ENCODE measurements around the gene SPATA24. TPM values are rescaled to one million over a fixed set of nuclear protein-coding genes. Genes with fewer than 3 reads are reported as not detected.

The SPATA24 gene
- total RNA-seq, 1 experiment from 2014 or later = 6.5 TPM

DNA sequence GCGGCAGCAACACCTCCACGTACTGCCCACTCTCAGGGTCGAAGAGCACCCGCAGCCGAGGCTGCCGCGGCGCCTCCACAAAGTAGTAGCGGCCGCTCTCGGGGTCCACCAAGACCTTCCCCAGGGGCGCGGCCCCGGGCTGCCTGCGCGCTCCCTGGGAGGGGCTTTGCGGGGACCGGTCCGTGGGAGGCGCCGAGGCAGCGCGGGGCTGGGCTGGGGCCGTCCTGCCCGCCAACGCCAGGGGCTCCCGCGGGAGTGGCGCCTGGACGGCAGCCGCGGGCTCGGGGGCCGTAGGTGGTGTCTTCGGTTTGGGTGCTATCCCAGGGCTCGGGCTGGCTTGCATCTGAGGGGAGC lies 11.6 kb downstream of the SPATA24 start:
- CTCF ChIA-PET = no interaction called here
- intact Hi-C loops (cut with micrococcal nuclease; ENCODE audit: unreplicated experiment) = loop anchor here (5.0 kb wide), 1 partner anchor 50 kb away; the partner anchor contains the start of gene PAIP2
- H3K9me2 ChIP-seq (ENCODE audit: insufficient read depth) = no peaks in the 10 kb centered on the region
- H3K4me2 ChIP-seq = no peak overlapping the region
- BruUV-seq (replicated peaks) = no TSS peak
- H4K20me1 ChIP-seq (ENCODE audit: insufficient read depth) = no peaks in the 10 kb centered on the region
- no peak for DNase-seq
- H3K4me3 ChIP-seq = no peak overlapping the region; the same call in 1 of the 2 replicates
- H3F3A ChIP-seq (ENCODE audit: insufficient read depth, low read depth) = peaks cover 26% of the 10 kb centered on the region; the same call in 1 of the 2 replicates
- TF ChIP-seq EZH2 (IDR thresholded peaks at IDR 0.05; ENCODE audit: low read depth) = no peak
- TF ChIP-seq, protein P1, sequence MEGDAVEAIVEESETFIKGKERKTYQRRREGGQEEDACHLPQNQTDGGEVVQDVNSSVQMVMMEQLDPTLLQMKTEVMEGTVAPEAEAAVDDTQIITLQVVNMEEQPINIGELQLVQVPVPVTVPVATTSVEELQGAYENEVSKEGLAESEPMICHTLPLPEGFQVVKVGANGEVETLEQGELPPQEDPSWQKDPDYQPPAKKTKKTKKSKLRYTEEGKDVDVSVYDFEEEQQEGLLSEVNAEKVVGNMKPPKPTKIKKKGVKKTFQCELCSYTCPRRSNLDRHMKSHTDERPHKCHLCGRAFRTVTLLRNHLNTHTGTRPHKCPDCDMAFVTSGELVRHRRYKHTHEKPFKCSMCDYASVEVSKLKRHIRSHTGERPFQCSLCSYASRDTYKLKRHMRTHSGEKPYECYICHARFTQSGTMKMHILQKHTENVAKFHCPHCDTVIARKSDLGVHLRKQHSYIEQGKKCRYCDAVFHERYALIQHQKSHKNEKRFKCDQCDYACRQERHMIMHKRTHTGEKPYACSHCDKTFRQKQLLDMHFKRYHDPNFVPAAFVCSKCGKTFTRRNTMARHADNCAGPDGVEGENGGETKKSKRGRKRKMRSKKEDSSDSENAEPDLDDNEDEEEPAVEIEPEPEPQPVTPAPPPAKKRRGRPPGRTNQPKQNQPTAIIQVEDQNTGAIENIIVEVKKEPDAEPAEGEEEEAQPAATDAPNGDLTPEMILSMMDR (conservative IDR thresholded peaks at IDR 0.05) = no peak
- no peak overlapping the region for H2AFZ ChIP-seq
- no peaks in the 10 kb centered on the region for H3K79me2 ChIP-seq (ENCODE audit: low read depth)
- no peaks in the 10 kb centered on the region for H3K36me3 ChIP-seq (ENCODE audit: low read depth)
- peaks cover 36% of the 10 kb centered on the region for H3K4me1 ChIP-seq (replicated peaks; ENCODE audit: insufficient read depth)
- POLR2A ChIA-PET (ENCODE audit: unreplicated experiment) = no interaction called here
- no peaks in the 10 kb centered on the region for H3K27me3 ChIP-seq (ENCODE audit: insufficient read depth, low read depth)
- H3K27ac ChIP-seq = no peak overlapping the region
- H3K9me3 ChIP-seq (ENCODE audit: insufficient read depth, low read depth) = no peaks in the 10 kb centered on the region

DNA sequence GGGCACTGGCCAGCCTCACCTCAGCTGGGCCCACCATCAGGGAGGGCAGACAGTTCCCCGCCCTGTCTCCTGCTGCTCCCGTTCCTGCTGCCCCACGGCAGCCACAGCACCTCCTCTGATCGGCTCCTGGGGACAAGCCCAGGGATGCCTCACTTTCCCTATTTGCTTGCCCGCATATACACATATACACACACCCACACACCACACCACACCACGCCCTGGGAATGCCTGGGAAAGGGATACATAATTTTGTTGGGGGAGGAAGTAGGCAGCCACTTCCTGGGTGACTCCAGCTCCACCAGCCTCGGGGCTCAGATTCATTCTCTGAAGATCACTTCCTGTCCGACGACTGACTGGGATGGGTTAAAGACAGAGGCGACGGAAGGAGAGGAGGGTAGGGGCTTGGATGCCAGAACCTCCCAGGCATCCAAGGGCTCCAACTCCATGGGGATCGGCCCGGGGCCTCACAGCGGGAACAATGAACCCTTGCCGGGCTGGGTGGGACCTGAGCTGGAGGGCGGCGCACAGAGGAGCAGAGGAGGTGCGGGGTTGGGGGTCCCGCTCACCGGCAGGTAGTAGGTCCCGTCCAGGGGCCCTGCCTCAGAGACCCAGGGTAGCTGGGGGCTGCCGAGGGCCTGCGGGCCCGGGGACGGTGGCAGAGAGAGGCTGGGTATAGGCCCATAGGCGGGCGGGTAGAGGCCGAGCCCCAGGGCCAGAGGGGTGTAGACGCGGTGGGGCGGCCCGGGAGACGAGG lies 12.1 kb downstream of the SPATA24 start:
- peak overlapping the region; percentile 13; the same call in 1 of the 2 replicates for H3K4me3 ChIP-seq

More for the DNA sequence above, 12.1 kb downstream of the SPATA24 start:
- no TSS peak for BruUV-seq (replicated peaks)
- Histone ChIP-seq H3K4me2 (peak overlapping the region; percentile 69), H3F3A (ENCODE audit: insufficient read depth, low read depth) (peaks cover 30% of the 10 kb centered on the region; the same call in 1 of the 2 replicates), H3K9me2 (ENCODE audit: insufficient read depth) (no peaks in the 10 kb centered on the region), H3K9me3 (ENCODE audit: insufficient read depth, low read depth) (no peaks in the 10 kb centered on the region), H3K79me2 (ENCODE audit: low read depth) (no peaks in the 10 kb centered on the region), H4K20me1 (ENCODE audit: insufficient read depth) (no peaks in the 10 kb centered on the region), H3K4me1 (replicated peaks; ENCODE audit: insufficient read depth) (peaks cover 36% of the 10 kb centered on the region), H3K27ac (peak overlapping the region; percentile 93), H2AFZ (no peak overlapping the region), H3K27me3 (ENCODE audit: insufficient read depth, low read depth) (no peaks in the 10 kb centered on the region), H3K36me3 (ENCODE audit: low read depth) (no peaks in the 10 kb centered on the region)
- DNase-seq = peak in 1 of 2 experiments; percentile 76
- POLR2A ChIA-PET (ENCODE audit: unreplicated experiment) = interaction anchor here (0.5 kb wide), 1 partner anchor 98 kb away, joined by 3 read pairs; the partner anchor contains the start of gene MATR3
- CTCF ChIA-PET = interaction anchor here (0.6 kb wide), 1 partner anchor 122 kb away, joined by 4 read pairs; no protein-coding TSS in a partner anchor
- intact Hi-C loops (cut with micrococcal nuclease; ENCODE audit: unreplicated experiment) = loop anchor here (5.0 kb wide), 1 partner anchor 49 kb away; the partner anchor contains the start of gene PAIP2
- TF ChIP-seq EZH2 (IDR thresholded peaks at IDR 0.05; ENCODE audit: low read depth) = no peak
- TF ChIP-seq, protein P1 (conservative IDR thresholded peaks at IDR 0.05) = no peak
